CD14-positive monocyte (primary cell): Measurements from ENCODE around the gene EPHX1. TPM values are rescaled to one million over a fixed set of nuclear protein-coding genes. Genes with fewer than 3 reads are reported as not detected.

Experiments
- DNase-seq, 3 donors: peaks; one replicate each; pipeline ENCODE4 v3.0.0-alpha.2; 2011 to 2022
- H2AFZ ChIP-seq: 2 replicates; pipeline ENCODE4 v1.6.0; 2012; ENCODE audit warnings: mild to moderate bottlenecking, low read depth, low read length, inconsistent platforms; ENCODE audit not compliant: insufficient read depth, poor library complexity, severe bottlenecking
- H3K27ac ChIP-seq, 2 donors: 1 replicate in 1 of 2; 2 replicates in 1 of 2; pipeline ENCODE4 v1.5.1; 2012 to 2013; ENCODE audit warnings: low read length in 2 of 2, control low read depth in 1 of 2, inconsistent platforms in 1 of 2, low read depth in 1 of 2, mild to moderate bottlenecking in 1 of 2
- H3K27me3 ChIP-seq, 2 donors: one replicate each; pipeline versions ENCODE4 v1.6.0 to v1.6.1; 2011 to 2013; ENCODE audit warnings: low read length in 2 of 2; ENCODE audit not compliant: control insufficient read depth in 2 of 2, insufficient read depth in 2 of 2
- H3K36me3 ChIP-seq, 2 donors: replicated peaks in 1 of 2; 1 replicate in 1 of 2; 2 replicates in 1 of 2; pipeline versions ENCODE4 v1.5.1 to v1.6.1; 2012 to 2013; ENCODE audit warnings: low read length in 2 of 2, control low read depth in 1 of 2, inconsistent platforms in 1 of 2, mild to moderate bottlenecking in 1 of 2; ENCODE audit not compliant: insufficient read depth in 2 of 2, control insufficient read depth in 1 of 2
- H3K4me1 ChIP-seq, 2 donors: 1 replicate in 1 of 2; 2 replicates in 1 of 2; pipeline versions ENCODE4 v1.5.1 to v1.6.1; 2012 to 2013; ENCODE audit warnings: low read length in 2 of 2, control low read depth in 1 of 2, inconsistent platforms in 1 of 2, mild to moderate bottlenecking in 1 of 2, moderate library complexity in 1 of 2; ENCODE audit not compliant: insufficient read depth in 2 of 2, control insufficient read depth in 1 of 2
- H3K4me2 ChIP-seq: replicated peaks from 2 replicates; pipeline ENCODE3; 2012; ENCODE audit warnings: low read length, moderate library complexity, mild to moderate bottlenecking; ENCODE audit not compliant: poor library complexity, severe bottlenecking; ENCODE audit errors: extremely low read depth
- H3K4me3 ChIP-seq, 3 experiments: fragments of 200-600 bp in 1 of 3; sonication (generic) in 1 of 3; replicated peaks in 1 of 3; 1 replicate in 2 of 3; 2 replicates in 1 of 3; pipeline ENCODE4 v1.5.1; 2011 to 2013; ENCODE audit warnings: low read length in 3 of 3, mild to moderate bottlenecking in 3 of 3, control low read depth in 2 of 3, low read depth in 2 of 3, inconsistent platforms in 1 of 3, moderate library complexity in 1 of 3
- H3K79me2 ChIP-seq: 2 replicates; pipeline ENCODE4 v1.6.0; 2012; ENCODE audit warnings: mild to moderate bottlenecking, control low read depth, inconsistent platforms, low read length, moderate library complexity; ENCODE audit not compliant: insufficient read depth
- H3K9ac ChIP-seq: 2 replicates; pipeline ENCODE4 v1.6.0; 2017; ENCODE audit warnings: low read length, mild to moderate bottlenecking; ENCODE audit not compliant: insufficient read depth, poor library complexity, severe bottlenecking
- H3K9me3 ChIP-seq, 2 donors: replicated peaks in 1 of 2; 1 replicate in 1 of 2; 2 replicates in 1 of 2; pipeline versions ENCODE4 v1.5.1 to v1.6.1; 2012 to 2013; ENCODE audit warnings: low read length in 2 of 2, control low read depth in 1 of 2; ENCODE audit not compliant: control insufficient read depth in 1 of 2, insufficient read depth in 1 of 2
- H4K20me1 ChIP-seq: 2 replicates; pipeline ENCODE4 v1.6.0; 2012; ENCODE audit warnings: mild to moderate bottlenecking, low read length, control low read depth, moderate library complexity; ENCODE audit not compliant: insufficient read depth
- H3K27ac Mint-ChIP-seq, 7 donors: one replicate each; pipeline ENCODE4 v1.8.0; 2020; ENCODE audit warnings: mild to moderate bottlenecking in 7 of 7, mixed read lengths in 7 of 7, moderate library complexity in 6 of 7, inconsistent platforms in 2 of 7
- H3K27me3 Mint-ChIP-seq, 3 donors: one replicate each; pipeline ENCODE4 v1.8.0; 2021 to 2022; ENCODE audit warnings: low read depth in 3 of 3, mild to moderate bottlenecking in 3 of 3, mixed read lengths in 3 of 3, moderate library complexity in 3 of 3, inconsistent platforms in 1 of 3
- H3K36me3 Mint-ChIP-seq, 2 donors: one replicate each; pipeline ENCODE4 v1.8.0; 2020; ENCODE audit warnings: mixed read lengths in 2 of 2, inconsistent platforms in 1 of 2, mild to moderate bottlenecking in 1 of 2
- H3K4me1 Mint-ChIP-seq: one replicate; pipeline ENCODE4 v1.8.0; 2020; ENCODE audit warnings: mild to moderate bottlenecking, mixed read lengths
- H3K4me3 Mint-ChIP-seq, 2 donors: one replicate each; pipeline ENCODE4 v1.8.0; 2020; ENCODE audit warnings: mild to moderate bottlenecking in 2 of 2, mixed read lengths in 2 of 2, moderate library complexity in 1 of 2
- H3K9me3 Mint-ChIP-seq, 7 donors: one replicate each; pipeline ENCODE4 v1.8.0; 2020 to 2022; ENCODE audit warnings: mixed read lengths in 7 of 7, mild to moderate bottlenecking in 6 of 7, moderate library complexity in 6 of 7, inconsistent platforms in 2 of 7
- CTCF ChIP-seq: fragments of 200-600 bp; IDR thresholded peaks from one replicate; pipeline ENCODE4 v1.8.0; 2022; ENCODE audit warnings: antibody characterized with exemption, mild to moderate bottlenecking
- WGBS: methylation state at CpG from one replicate; pipeline ENCODE4 v1.1.5; 2013; ENCODE audit warnings: missing lambda C conversion rate; ENCODE audit not compliant: insufficient coverage; 5-methylcytosine and 5-hydroxymethylcytosine counted together
- intact Hi-C, 2 donors: fragments of 100-400 bp; cut with micrococcal nuclease; formaldehyde crosslinking; loops; one replicate each; pipeline versions ENCODE4 v1.15.0 to v1.15.1; 2023
- polyA plus RNA-seq, 3 donors: library from polyadenylated mRNA; depleted of rRNA in 1 of 3; unstranded in 2 of 3; stranded (reverse) in 1 of 3; fragments of 300-500 nt in 2 of 3; fragments of >200 nt in 1 of 3; fragmentation: Illumina TruSeq in 2 of 3; gene quantifications; 1 replicate in 2 of 3; 2 replicates in 1 of 3; pipeline ENCODE4 v1.2.3, GENCODE V29; 2012 to 2021

The EPHX1 gene
- polyA plus RNA-seq, 3 donors = 4.6 to 23.8 (median 7.4) TPM

- Histone ChIP-seq H3K27me3 (no peaks in the 10 kb centered on the region), H4K20me1 (peaks cover 47% of the 10 kb centered on the region), H3K9ac (no peak overlapping the region), H3K4me1 (peaks cover 24 to 30% of the 10 kb centered on the region in 2 donors), H3K4me3 (no peak overlapping the region), H3K4me2 (no peak overlapping the region), H3K27ac (no peak overlapping the region), H3K9me3 (no peaks in the 10 kb centered on the region), H3K36me3 (peaks cover 40 to 56% of the 10 kb centered on the region in 2 donors), H3K79me2 (peaks cover 45% of the 10 kb centered on the region), H2AFZ (no peak overlapping the region)
- intact Hi-C loops = no loop called here
- no peak for DNase-seq
- 79% methylated on average over 10 of the region's 10 CpGs for WGBS
- Mint-ChIP-seq H3K27ac (peak overlapping the region in 3 of 7 donors; percentile 12 to 75 (median 56)), H3K4me1 (peaks cover 38% of the 10 kb centered on the region), H3K9me3 (peaks cover 0 to 3% (median 0%) of the 10 kb centered on the region in 7 donors), H3K27me3 (peaks cover 0 to 4% (median 0%) of the 10 kb centered on the region in 3 donors), H3K36me3 (peaks cover 48 to 69% of the 10 kb centered on the region in 2 donors), H3K4me3 (no peak overlapping the region)
- TF ChIP-seq CTCF = peak; percentile 47
These were observed 67.7 kb downstream of the EPHX1 start for GRCh38 chr1:225877580-225877979.

GRCh38 chr1:225878282-225878681 lies 68.4 kb downstream of the EPHX1 start:
- Mint-ChIP-seq H3K27ac (peak overlapping the region in 3 of 7 donors; percentile 35 to 70 (median 58)), H3K4me1 (peaks cover 41% of the 10 kb centered on the region), H3K9me3 (peaks cover 0 to 3% (median 0%) of the 10 kb centered on the region in 7 donors), H3K36me3 (peaks cover 43 to 62% of the 10 kb centered on the region in 2 donors), H3K4me3 (no peak overlapping the region), H3K27me3 (peaks cover 2 to 6% (median 3%) of the 10 kb centered on the region in 3 donors)
- H3K4me3 ChIP-seq = no peak overlapping the region
- WGBS = 80% methylated on average over 1 of the region's 4 CpGs
- no peak overlapping the region for H2AFZ ChIP-seq
- no peak overlapping the region for H3K4me2 ChIP-seq
- H3K27ac ChIP-seq = no peak overlapping the region
- intact Hi-C loops = no loop called here
- H3K27me3 ChIP-seq = no peaks in the 10 kb centered on the region
- H3K9me3 ChIP-seq = no peaks in the 10 kb centered on the region
- peaks cover 27 to 37% of the 10 kb centered on the region in 2 donors for H3K4me1 ChIP-seq
- peaks cover 47% of the 10 kb centered on the region for H4K20me1 ChIP-seq
- H3K36me3 ChIP-seq = peaks cover 35 to 49% of the 10 kb centered on the region in 2 donors
- H3K79me2 ChIP-seq = peaks cover 45% of the 10 kb centered on the region
- no peak overlapping the region for H3K9ac ChIP-seq
- no peak for DNase-seq
- TF ChIP-seq CTCF = no peak
